ENCODE data around the gene TECPR2.

DNA sequence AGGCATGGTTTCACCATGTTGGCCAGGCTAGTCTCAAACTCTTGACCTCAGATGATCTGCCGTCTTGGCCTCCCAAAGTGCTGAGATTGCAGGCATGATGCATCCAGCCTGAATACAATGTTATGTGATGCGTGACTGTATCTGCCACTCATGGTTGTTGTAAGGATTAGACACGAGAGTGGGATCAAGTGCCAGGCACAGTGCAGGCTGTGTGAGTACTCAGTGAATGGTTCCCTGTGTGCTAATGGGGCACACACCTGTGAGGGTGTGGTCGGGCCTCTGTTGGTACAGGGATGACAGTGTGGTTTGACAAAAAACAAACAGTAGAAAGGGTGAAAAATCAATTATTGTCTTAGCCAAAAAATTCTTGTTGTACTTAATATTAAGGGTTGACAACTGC lies 61.8 kb downstream of the TECPR2 start:
- no peak for TF ChIP-seq POLR2A (IDR thresholded peaks at IDR 0.05)
- TF ChIP-seq POLR2AphosphoS5 (IDR thresholded peaks at IDR 0.05; ENCODE audit: insufficient read depth in 1 of 2, low read depth in 1 of 2) = no peak
- TF ChIP-seq, protein P1, sequence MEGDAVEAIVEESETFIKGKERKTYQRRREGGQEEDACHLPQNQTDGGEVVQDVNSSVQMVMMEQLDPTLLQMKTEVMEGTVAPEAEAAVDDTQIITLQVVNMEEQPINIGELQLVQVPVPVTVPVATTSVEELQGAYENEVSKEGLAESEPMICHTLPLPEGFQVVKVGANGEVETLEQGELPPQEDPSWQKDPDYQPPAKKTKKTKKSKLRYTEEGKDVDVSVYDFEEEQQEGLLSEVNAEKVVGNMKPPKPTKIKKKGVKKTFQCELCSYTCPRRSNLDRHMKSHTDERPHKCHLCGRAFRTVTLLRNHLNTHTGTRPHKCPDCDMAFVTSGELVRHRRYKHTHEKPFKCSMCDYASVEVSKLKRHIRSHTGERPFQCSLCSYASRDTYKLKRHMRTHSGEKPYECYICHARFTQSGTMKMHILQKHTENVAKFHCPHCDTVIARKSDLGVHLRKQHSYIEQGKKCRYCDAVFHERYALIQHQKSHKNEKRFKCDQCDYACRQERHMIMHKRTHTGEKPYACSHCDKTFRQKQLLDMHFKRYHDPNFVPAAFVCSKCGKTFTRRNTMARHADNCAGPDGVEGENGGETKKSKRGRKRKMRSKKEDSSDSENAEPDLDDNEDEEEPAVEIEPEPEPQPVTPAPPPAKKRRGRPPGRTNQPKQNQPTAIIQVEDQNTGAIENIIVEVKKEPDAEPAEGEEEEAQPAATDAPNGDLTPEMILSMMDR (IDR thresholded peaks at IDR 0.05) = no peak
